GM23248 (cell line): ENCODE results near the gene TRIO. TPM values are rescaled to one million over a fixed set of nuclear protein-coding genes. Genes with fewer than 3 reads are reported as not detected.

Source experiments
- DNase-seq: peaks from one replicate; pipeline ENCODE4 v3.0.0-alpha.2; 2015
- H2AFZ ChIP-seq: fragments of 200-600 bp; sonication (generic); 2 replicates; pipeline ENCODE4 v1.6.1; 2016; ENCODE audit warnings: antibody characterized with exemption
- H3F3A ChIP-seq: fragments of 200-600 bp; sonication (generic); 2 replicates; pipeline ENCODE4 v1.6.1; 2016; ENCODE audit warnings: mild to moderate bottlenecking, antibody characterized with exemption, mixed run types; ENCODE audit not compliant: insufficient read depth
- H3K27ac ChIP-seq: fragments of 200-600 bp; sonication (generic); 2 replicates; pipeline ENCODE4 v1.5.1; 2016; ENCODE audit warnings: mild to moderate bottlenecking
- H3K27me3 ChIP-seq: fragments of 200-600 bp; sonication (generic); replicated peaks from 2 replicates; pipeline ENCODE4 v1.6.1; 2016; ENCODE audit warnings: mild to moderate bottlenecking; ENCODE audit not compliant: insufficient read depth
- H3K36me3 ChIP-seq: fragments of 200-600 bp; sonication (generic); 2 replicates; pipeline ENCODE4 v1.6.1; 2016; ENCODE audit warnings: low read depth, mild to moderate bottlenecking
- H3K4me1 ChIP-seq: fragments of 200-600 bp; sonication (generic); 2 replicates; pipeline ENCODE4 v1.6.1; 2016; ENCODE audit warnings: mild to moderate bottlenecking; ENCODE audit not compliant: insufficient read depth
- H3K4me2 ChIP-seq: fragments of 200-600 bp; sonication (generic); one replicate; pipeline ENCODE4 v1.6.1; 2016; ENCODE audit warnings: mild to moderate bottlenecking; ENCODE audit not compliant: unreplicated experiment
- H3K4me3 ChIP-seq: fragments of 200-600 bp; sonication (generic); 2 replicates; pipeline ENCODE4 v1.5.1; 2016; ENCODE audit warnings: mild to moderate bottlenecking
- H3K79me2 ChIP-seq: fragments of 200-600 bp; sonication (generic); 2 replicates; pipeline ENCODE4 v1.6.1; 2016; ENCODE audit warnings: mild to moderate bottlenecking; ENCODE audit not compliant: insufficient read depth
- H3K9ac ChIP-seq: fragments of 200-600 bp; sonication (generic); 2 replicates; pipeline ENCODE4 v1.6.1; 2016; ENCODE audit warnings: mild to moderate bottlenecking
- H3K9me2 ChIP-seq: fragments of 200-600 bp; sonication (generic); 2 replicates; pipeline ENCODE4 v1.6.1; 2016; ENCODE audit warnings: mixed run types, mild to moderate bottlenecking, moderate library complexity; ENCODE audit not compliant: insufficient read depth
- H3K9me3 ChIP-seq: fragments of 200-600 bp; sonication (generic); one replicate; pipeline ENCODE4 v1.6.1; 2017; ENCODE audit warnings: low read depth
- H4K20me1 ChIP-seq: fragments of 200-600 bp; sonication (generic); 2 replicates; pipeline ENCODE4 v1.6.0; 2016; ENCODE audit not compliant: insufficient read depth
- EZH2 ChIP-seq: fragments of 200-600 bp; sonication (generic); IDR thresholded peaks from 2 replicates; pipeline ENCODE4 v1.6.1; 2018; ENCODE audit warnings: antibody characterized with exemption, mild to moderate bottlenecking; ENCODE audit not compliant: insufficient read depth, poor library complexity, severe bottlenecking
- EZH2phosphoT487 ChIP-seq: fragments of 200-600 bp; sonication (generic); IDR thresholded peaks from 2 replicates; pipeline ENCODE4 v1.6.1; 2018; ENCODE audit warnings: antibody characterized with exemption, moderate library complexity, mild to moderate bottlenecking, low read depth; ENCODE audit not compliant: insufficient read depth
- WGBS, 2 experiments: methylation state at CpG; one replicate each; pipeline ENCODE4 v1.1.6; 2015 to 2017; ENCODE audit warnings: low lambda C conversion rate in 2 of 2, low coverage in 1 of 2; ENCODE audit errors: missing lambda C conversion rate in 2 of 2; 5-methylcytosine and 5-hydroxymethylcytosine counted together
- in situ Hi-C: fragments of 300-500 bp; cut with MboI; formaldehyde crosslinking; loops from 2 replicates; pipeline ENCODE4 v1.15.0; 2020
- polyA plus RNA-seq: library from polyadenylated mRNA; unstranded; fragments of >200 nt; fragmentation: Nextera tagmentation; extraction: Ambion mirVana; gene quantifications from 2 replicates; pipeline ENCODE4 v1.2.1, GENCODE V29; 2016
- total RNA-seq: library from RNA; depleted of rRNA; stranded (reverse); fragments of >200 nt; shearing (Covaris generic); gene quantifications from 2 replicates; pipeline ENCODE4 v1.2.3, GENCODE V29; 2014

Gene TRIO
- total and polyA plus RNA-seq, 2 experiments from 2014 or later, result 28.1 to 198 TPM

DNA sequence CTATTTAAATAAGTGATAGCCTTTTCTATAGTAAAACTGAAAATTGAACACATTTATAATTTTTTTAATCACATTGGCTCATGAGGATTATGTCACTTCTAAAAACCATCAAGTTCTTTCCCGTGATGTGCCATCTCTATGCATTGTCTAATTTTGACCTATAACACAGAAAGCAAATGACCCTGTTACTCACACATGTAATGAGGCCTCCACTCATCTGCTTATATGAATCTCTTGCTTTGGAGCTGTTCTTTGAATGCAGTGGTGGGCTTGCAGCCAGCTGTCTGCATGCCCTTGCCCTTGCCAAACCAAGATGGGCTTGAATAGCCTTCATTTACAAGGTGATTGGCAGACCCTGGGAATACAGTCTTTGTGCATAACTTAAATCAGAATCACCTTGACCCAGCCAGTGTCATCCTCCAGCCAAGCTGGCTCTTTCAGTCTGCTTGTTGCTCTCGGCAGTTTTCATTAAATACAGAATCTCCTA lies 163.2 kb downstream of the TRIO start:
- TF ChIP-seq EZH2 (no peak), EZH2phosphoT487 (no peak)
- Histone ChIP-seq H3K27me3 (no peaks in the 10 kb centered on the region), H3K4me3 (no peak overlapping the region), H3K9ac (no peak overlapping the region), H3K4me2 (no peak overlapping the region), H4K20me1 (no peaks in the 10 kb centered on the region; the same call in 1 of the 2 replicates), H3K4me1 (peaks cover 23% of the 10 kb centered on the region), H3K36me3 (peaks cover 62% of the 10 kb centered on the region), H3F3A (peaks cover 86% of the 10 kb centered on the region), H3K9me2 (no peaks in the 10 kb centered on the region), H3K9me3 (no peaks in the 10 kb centered on the region), H3K27ac (peak overlapping the region; percentile 73), H3K79me2 (peaks cover 95% of the 10 kb centered on the region), H2AFZ (no peak overlapping the region)
- 92 to 100% methylated on average over 2 of the region's 2 CpGs for WGBS, 2 experiments
- DNase-seq, result peak; percentile 36
- in situ Hi-C loops, result no loop called here

DNA sequence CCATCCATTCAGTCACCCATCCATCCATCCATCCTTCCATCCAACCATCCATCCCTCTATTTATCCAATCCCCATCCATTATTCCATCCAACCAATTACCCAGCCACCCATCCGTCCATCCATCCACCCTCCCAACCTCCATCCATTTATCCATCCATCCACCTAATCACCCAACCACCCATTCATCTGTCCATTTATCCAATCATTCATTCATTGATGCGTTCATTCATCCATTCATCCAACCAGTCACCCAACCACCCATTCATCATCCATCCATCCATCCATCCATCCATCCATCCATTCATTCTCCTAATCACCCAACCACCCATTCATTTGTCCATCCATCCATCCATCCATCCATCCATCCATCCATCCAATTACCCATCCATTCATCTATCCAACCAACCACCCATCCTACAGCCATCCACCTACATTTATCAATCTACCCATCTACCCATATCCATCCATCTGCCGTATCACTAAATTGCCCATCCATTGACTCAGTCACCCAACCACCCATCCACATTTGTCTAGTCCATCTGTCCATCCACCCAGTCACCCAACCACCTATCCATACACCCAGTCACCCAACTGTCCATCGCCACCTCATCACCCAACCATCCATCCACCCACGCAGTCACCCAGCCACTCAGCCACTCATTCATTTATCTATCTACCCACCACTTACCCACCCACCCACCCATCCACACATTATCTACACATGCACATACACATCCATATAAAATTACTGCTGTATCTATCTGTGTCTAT lies 165.4 kb downstream of the TRIO start:
- Histone ChIP-seq H3K4me3 (no peak overlapping the region), H3K4me1 (peaks cover 23% of the 10 kb centered on the region), H3K27ac (no peak overlapping the region), H3K4me2 (no peak overlapping the region), H4K20me1 (peaks cover 5% of the 10 kb centered on the region; the same call in 1 of the 2 replicates), H3K9me3 (no peaks in the 10 kb centered on the region), H3F3A (peaks cover 88% of the 10 kb centered on the region), H3K36me3 (peaks cover 75% of the 10 kb centered on the region), H3K79me2 (peaks cover 95% of the 10 kb centered on the region), H3K9me2 (no peaks in the 10 kb centered on the region), H3K9ac (no peak overlapping the region), H3K27me3 (no peaks in the 10 kb centered on the region), H2AFZ (no peak overlapping the region)
- WGBS, 2 experiments, result 88 to 95% methylated on average over 3 to 5 of the region's 5 CpGs
- no peak for DNase-seq
- in situ Hi-C loops, result no loop called here
- TF ChIP-seq EZH2phosphoT487, result no peak
- no peak for TF ChIP-seq EZH2

DNA sequence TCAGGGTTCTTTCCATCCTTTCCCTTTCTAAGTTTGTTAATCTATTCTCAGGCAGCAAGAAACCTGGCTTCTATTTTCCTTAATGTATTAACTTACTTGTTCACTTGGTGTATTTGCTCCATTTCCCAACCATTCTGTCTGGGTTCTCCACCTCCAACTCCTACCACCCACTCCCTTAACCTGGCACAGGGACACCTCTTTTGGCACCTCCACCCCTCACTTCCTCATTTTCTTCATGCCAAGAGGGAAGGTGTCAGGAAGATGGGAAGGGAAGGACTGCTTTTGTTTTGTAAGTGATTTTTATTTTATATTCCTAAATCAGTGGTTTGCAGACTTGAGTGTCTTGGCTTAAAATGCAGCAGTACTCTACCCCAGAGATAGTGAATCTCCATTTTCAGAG lies 166.1 kb downstream of the TRIO start:
- Histone ChIP-seq H3K4me1 (peaks cover 21% of the 10 kb centered on the region), H3K79me2 (peaks cover 95% of the 10 kb centered on the region), H3K27me3 (no peaks in the 10 kb centered on the region), H3K9me2 (no peaks in the 10 kb centered on the region), H4K20me1 (peaks cover 10% of the 10 kb centered on the region; the same call in 1 of the 2 replicates), H3K9ac (no peak overlapping the region), H3K4me3 (no peak overlapping the region), H3K36me3 (peaks cover 81% of the 10 kb centered on the region), H3K9me3 (no peaks in the 10 kb centered on the region), H3K4me2 (no peak overlapping the region), H3K27ac (no peak overlapping the region), H2AFZ (no peak overlapping the region), H3F3A (peaks cover 88% of the 10 kb centered on the region)
- DNase-seq, result no peak
- in situ Hi-C loops, result no loop called here
- no peak for TF ChIP-seq EZH2phosphoT487
- no peak for TF ChIP-seq EZH2

DNA sequence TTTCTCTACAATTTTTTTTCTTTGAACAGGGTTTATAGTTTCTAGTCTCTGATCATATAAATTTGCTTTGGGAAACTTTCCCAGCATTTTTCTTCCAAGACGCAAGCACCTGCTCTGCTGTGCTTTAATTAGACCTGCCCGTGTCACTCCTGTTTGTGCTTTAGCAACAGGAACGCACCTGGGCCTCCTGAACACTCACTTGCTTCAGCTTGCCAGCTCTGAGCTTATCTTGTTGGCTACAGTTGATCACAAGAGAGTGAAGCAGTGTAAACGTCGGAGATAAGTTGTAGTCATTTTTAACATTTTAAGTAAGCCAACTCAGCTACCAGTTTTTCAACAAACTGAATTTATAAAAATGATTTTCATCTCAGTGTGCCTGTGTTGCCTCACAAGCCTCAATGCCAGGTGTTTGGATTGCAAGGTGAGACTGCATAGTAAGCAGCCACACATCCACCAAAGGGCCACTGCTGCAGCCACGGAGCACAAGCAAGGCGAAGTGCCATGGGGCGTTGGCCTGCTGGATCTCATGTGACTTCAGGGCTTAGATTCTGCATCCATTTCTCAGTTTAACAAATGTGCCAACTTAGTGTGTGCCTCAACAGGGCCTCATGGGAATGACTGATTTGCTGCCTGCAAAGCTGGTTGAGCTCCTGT lies 166.9 kb downstream of the TRIO start:
- no peaks in the 10 kb centered on the region for H3K9me2 ChIP-seq
- no peak overlapping the region for H3K27ac ChIP-seq
- no peak overlapping the region for H2AFZ ChIP-seq
- H3F3A ChIP-seq, result peaks cover 88% of the 10 kb centered on the region
- in situ Hi-C loops, result no loop called here
- no peak overlapping the region for H3K9ac ChIP-seq
- no peak overlapping the region for H3K4me3 ChIP-seq
- 89 to 91% methylated on average over 8 of the region's 8 CpGs for WGBS, 2 experiments
- H3K36me3 ChIP-seq, result peaks cover 82% of the 10 kb centered on the region
- no peaks in the 10 kb centered on the region for H3K9me3 ChIP-seq
- no peaks in the 10 kb centered on the region for H3K27me3 ChIP-seq
- H4K20me1 ChIP-seq, result peaks cover 10% of the 10 kb centered on the region; the same call in 1 of the 2 replicates
- no peak overlapping the region for H3K4me2 ChIP-seq
- TF ChIP-seq EZH2, result no peak
- TF ChIP-seq EZH2phosphoT487, result no peak
- H3K4me1 ChIP-seq, result peaks cover 13% of the 10 kb centered on the region; the same call in 1 of the 2 replicates
- no peak for DNase-seq
- H3K79me2 ChIP-seq, result peaks cover 95% of the 10 kb centered on the region
